MV-4-11 (cell line): ENCODE measurements around the gene MAP3K7.

Experiments
- DNase-seq: peaks from one replicate; lab custom pipeline; 2025; lab: John Stamatoyannopoulos, UW

Gene MAP3K7

DNA sequence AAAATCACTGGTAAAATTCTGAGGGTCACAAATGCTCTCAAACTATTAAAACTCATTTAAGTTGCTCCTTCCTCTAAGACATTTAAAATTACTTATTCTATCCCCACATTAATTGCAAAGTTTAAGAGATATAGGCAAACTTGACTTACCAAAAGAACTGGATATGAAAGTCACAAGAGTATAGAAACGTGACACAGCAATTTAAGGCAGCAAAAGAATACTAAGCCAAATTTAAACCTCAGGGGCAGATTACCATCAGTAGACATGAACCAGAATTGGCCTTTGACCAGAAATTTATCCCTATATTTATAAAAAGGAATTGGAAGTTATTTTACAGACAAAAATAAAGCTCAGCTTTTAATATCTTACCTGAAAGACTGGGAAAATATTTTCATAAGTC lies 56.0 kb downstream of the MAP3K7 start:
- no peak for DNase-seq

DNA sequence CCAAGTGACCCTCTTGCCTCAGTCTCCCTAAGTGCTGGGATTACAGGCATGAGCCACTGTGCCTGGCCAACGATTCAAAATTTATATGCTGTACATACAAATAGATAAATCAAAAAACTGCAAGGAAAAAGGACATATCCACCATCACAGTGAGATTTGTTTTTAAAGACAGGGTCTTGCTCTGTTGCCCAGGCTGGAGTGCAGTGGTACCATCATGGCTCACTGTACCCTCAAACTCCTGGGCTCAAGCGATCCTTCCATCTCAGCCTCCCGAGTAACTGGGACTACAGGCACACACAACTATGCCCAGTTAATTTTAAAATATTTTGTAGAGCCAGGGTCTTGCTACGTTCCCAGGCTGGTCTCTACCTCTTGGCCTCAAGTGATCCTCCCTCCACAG lies 61.5 kb downstream of the MAP3K7 start:
- DNase-seq, result no peak

DNA sequence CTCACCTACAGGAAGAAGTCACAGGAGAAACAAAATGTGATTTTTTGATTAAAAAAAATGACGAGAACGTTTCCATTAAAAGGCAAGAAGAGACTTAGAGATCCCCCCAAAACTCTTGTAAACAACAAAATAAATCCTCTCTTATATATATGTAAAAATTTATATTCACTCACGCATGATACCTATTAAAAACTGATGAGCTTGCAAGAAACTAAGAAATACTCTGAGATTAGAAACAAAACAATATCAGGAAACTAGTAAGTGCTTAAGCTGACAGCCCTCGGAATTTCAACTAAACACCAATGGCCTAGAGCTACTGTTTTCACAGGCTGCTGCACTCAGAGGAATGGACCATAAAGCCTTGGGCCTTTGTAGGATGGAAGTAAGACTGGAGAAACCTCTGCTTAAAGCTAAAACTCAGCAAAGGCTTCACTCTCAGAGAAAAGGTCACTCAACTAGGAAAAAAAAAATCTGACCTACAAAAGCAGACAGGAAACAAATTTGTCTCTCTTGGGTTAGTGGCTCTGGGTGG lies 63.0 kb downstream of the MAP3K7 start:
- DNase-seq, result no peak

DNA sequence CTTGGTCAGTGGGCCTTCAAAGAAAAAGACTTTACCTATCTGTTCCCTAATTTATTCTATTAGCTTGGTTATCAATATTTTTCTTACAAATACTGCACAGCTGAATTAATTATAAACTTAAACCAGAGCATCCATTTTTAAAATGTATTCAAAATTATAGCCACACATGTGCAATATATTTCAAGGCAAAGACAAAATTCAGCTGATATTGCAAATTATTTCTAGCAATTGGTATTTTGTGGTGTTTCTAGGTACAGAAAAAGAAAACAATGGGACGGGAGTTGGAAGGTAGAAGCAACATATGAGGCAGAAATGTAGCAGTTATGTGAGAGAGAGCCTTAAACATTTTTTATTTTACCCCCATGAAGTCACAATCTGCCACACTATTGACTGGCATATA lies 64.9 kb downstream of the MAP3K7 start:
- no peak for DNase-seq

DNA sequence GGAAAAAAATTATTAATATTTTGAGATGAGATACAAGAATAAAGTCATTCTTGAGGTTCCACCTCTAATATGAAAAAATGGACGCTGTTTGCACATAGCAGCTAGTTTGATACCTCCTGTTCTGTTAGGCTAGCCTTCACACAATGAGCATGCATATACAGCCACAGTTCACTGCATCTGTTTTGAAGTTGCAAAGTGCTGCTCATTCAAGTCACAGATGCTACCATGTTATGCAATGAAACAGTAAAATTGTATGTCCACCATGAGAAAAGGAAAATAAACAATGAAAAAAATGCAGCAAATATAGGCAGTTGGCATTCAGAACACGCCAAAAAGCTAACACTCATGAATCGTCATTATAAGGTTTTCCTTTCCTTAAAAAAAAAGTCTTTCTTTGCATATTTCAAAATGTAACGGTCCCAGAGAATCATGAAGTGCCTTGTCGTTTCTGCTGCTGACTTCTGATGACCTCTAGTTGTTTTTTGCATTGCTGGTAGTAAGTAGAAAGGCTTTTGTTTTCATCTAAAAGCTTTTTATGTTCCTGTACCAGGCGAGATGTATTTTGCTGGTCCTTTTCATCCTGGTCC lies 70.7 kb downstream of the MAP3K7 start:
- no peak for DNase-seq

DNA sequence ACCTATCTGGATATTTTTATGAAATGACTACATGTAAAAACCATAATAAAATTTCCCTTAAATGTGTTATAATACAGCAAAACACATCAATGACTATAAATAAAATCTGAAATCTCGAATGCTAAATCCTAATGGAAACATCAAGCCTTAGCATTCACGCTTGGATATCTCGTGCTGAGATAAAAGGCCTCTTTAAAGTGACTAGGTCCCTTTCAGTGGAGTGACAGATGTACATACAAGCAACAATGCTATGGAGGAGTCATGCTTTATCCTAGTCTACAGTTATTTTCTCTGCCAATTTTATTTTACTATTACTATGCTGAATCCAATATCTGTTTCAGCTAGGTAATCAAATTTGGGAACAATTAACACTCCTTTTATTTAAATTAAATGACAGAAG lies 72.4 kb downstream of the MAP3K7 start:
- no peak for DNase-seq

DNA sequence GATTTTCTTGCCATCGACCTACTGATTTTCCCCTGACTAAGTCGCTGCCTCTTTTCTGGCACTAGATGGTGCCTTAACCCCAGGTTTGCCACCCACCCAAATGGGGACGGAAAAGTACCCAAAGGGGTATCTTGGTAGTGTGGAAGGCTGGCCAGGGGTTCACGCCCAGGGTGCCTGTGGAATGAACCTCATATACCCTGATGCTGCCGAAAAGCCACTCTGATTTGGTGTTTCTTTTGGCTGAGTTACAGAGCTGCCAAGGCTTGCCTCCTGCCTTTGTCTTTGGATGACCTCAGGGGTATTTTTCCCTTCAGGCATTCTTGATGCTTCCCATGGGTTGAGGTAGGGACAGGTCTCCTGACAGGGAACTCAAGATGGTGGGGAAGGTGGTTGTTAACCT lies 78.1 kb downstream of the MAP3K7 start:
- DNase-seq, result no peak

DNA sequence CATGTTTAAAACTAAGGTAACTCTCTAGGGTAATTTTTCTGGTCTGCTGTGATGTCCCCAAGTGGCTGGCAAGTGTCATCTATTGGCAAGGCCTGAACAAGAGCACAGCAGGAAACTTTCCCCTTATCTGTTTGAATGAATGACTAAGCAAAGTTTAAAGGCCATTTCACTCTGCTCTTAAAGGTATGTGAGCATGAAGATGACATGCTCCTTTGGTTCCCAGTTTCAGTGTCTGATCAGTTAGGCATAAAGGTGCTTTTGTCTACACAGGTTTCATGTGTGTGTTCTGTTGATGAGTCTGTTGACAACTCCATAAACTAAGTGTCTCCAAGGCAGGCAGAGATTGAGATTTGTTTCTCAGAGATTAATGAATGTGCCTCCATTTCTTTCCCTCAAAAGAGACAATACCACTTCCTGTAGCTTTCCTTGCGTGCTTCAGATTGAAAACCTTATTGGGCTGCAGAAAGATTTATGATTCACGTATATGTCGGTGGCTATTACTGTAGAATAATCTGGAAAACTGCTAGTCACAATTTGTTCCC lies 83.9 kb downstream of the MAP3K7 start:
- DNase-seq, result no peak

DNA sequence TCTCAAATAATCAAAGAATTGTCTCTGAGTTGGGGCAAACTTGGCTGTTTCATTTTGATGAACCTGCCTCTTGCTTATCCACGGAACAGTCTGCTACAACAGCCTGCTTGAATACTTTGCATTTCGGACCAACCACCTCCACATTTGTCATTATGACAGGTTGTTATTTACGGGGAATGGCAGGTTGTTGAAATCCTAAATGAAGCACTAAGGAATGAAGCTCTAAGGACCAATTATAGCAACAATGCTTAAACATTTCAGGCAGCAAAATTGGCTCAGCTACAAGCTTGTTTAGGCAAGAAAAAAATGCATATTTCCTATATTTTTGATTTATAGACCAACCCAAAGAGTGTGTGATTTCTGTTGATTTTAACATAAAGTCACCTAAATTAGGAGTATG lies 84.5 kb downstream of the MAP3K7 start:
- DNase-seq, result no peak

DNA sequence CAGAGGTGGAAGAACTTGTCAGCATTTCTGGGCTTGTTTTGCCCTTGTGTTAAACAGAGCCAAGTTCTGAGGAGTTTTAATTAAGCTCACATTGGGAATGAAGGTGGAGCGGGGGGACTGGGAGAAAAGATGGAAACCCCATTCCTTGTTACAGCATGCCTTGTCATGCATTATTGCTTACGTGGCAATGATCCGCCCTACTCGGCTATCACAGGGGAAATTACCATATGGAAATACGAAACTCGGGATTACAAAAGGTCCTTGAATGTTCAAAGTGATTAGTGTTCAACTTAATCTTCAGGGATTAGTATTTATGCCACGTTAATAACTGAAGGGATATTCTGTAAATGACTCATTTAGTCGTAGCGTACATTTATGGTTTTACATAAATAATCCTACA lies 86.4 kb downstream of the MAP3K7 start:
- DNase-seq, result no peak

DNA sequence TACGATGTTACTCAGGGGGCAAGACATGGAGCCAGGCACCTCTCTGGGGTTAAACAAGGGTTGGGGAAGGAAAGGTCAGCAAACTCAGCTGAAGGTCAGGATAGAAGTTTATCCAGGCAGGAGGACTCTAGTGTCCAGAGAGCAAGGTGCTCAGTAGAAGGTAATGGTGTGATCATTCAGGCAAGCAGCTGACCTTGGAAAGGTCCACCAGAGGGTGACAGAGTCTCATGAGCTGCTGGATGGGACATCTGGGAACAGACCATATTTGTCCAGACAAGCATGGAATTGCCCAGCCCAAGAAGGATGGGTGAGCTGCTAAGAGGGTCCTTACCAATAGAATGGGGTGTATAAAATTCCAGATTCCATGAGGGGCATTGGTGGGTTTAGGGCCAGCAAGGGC lies 89.5 kb downstream of the MAP3K7 start:
- no peak for DNase-seq

DNA sequence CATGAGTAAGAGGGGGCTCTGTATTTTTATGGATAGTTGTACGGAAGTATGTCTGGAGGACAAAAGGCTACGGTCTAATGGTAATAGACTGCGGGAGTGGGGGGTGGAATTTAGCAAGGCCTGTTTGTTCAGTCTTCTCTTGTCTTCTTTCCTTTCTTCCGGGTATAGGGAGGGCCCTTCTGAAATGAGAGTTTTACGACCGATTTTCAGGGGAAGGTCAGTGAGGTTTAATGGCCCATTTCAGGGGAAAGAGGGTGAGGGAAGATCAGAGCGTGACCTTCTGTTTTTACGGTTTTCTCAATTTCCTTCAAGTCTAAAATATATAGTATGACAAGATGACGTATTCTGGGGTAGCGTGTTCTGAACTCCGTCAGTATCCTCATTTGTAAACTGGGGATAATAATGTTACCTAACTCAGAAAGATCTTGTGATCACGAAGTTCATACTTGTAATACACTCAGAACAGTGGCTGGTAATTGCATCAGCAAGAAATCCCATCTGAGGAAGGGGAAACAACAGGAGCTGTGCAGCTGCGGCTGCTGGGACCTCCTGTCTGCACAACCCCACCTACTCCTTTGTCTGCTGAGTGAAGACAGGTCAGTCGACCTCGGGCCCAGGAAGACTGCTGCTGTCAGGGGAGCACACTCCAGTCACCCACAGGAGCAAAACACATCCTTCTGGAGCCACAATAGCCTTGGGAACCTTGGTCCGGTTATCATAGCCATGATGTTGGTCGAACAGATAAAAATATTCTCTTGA lies 90.4 kb downstream of the MAP3K7 start:
- DNase-seq, result no peak

DNA sequence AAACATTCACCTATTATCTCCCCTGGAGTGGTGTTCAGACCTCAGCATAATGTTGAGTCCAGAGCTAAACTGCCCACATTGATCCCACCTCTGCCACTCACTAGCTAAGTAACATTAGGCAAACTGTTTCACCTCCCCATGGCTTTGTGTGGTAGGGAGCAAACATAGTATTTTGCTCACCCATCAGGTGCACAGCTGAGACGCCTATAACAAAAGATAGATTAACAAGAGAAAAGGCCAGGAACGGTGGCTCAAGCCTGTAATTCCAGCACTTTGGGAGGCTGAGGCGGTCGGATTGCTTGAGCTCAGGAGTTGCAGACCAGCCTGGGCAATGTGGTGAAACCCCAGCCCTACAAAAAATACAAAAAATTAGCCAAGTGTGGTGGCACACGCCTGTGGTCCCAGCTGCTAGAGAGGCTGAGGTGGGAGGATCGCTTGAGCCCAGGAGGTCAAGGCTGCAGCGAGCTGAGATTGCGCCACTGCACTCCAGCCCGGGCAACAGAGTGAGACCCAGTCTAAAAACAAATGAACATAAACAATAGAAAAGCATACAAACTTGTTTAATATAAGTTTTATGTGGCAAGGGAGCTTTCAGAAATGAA lies 91.6 kb downstream of the MAP3K7 start:
- DNase-seq, result no peak

DNA sequence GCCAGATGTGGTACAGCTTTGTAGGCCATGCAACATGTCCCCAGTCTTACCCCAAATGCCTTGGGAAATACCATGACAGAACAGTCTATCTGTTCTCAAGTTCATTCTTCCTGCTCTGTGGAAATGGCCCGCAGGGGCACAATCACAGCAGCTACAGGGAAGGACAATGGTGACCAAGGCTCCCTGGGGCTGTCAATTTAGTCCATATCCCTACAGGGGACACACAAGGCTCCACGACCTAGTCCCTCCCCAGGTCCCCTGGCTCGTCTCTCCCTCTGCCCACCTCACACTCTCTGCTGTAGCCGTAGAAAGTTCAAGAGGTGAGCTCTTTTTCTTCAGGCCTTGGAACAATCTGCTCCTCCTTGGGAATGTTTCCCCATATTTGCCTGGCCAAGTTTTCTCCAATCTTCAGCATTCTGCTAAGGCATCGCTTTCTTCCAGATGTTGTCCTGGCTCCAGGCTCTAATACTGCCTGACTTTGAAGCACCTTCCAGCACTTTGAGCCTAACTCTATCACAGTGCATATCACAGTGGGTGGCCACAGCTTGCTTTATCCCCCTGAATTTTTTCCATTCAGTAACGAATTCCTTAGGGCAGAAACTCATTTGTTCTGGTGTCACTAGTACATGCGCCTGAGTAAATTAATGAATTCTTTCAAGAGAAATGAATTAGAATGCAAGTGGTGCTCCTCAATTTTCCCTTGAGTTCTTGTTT lies 92.6 kb downstream of the MAP3K7 start:
- no peak for DNase-seq

DNA sequence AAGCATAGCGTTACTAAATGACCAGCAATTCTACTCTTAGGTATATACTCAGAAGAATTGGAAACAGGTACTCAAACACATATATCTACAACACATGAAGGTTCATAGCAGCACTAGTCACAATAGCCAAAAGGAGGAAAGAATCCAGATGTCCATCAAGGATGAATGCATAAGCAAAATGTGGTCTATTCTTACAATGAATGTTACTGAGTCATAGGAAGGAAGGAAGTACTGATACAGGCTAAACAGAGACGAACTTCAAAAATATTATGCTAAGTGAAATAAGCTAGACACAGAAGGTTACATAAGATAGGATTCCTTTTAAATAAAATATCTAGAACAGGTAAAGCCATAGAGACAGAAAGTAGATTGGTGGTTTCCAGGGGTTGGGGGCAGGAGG lies 93.5 kb downstream of the MAP3K7 start:
- peak; percentile 30 for DNase-seq

DNA sequence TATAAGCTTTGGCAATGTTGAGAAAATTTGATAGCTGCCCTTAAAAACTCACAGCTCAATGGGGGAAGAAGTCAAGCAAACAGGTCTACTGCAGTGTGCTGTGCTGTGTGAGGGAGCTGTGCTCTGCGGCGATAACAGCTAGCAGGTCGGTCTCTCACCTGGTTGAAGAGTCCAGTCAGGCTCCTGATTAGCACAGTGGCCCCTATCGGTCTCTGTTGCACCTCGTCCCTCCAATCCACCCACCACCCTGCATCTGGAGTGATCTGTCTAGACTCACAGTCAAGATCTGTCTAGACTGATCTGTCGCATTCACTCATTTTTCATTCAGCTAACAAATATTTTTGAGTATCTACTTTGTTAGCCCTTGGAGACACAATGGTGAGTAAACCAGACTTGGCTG lies 94.1 kb downstream of the MAP3K7 start:
- no peak for DNase-seq

DNA sequence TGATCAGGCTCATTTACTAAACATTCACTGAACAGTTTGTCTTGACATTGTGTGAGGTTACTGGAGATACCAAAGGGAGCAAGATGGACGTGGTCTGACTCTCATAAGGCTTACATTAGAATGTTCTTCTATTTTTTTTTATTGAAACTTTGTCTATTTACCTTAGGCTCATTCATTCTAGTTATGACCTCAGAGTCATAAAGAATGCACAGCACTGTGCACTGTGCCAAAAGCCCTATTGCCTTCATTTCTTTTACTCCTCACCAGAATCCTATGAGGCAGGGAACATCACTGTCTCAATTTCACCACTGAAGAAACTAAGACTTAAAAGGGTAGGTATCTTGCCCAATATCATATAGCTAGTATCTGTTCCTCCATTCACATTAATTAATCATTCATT lies 94.5 kb downstream of the MAP3K7 start:
- DNase-seq, result no peak

DNA sequence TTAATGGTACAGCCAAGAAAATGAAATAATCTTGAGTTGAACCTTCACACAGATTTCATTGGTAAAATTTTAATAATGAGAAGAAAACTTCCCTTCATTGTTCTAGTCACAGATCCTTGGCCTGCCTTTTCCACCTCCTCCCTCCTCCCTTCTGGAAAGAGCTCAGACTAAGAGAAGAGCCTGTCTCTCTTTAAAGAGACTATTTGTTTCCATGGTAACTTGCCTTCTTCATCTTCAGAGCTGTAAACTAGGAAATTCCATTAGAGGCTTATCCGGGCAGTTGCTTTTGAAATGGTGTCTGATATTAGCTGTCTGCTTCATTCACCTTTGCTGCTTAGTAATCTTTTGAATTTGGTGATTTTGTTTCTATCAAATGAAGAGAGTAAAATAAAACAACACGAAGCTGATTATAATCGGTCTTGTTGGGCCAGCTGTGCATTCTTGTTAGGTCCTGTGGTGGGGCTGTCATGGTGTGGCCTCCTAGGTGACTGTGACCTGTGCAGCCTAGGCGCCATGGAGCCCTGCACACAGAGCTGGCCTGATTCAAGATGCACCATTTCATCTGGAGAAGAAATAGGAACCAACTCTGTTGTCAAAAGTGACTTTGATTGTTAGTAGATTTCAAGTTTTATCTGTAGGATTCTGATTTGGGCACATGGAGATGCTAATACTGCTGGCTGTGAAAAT lies 96.7 kb downstream of the MAP3K7 start:
- DNase-seq, result no peak

DNA sequence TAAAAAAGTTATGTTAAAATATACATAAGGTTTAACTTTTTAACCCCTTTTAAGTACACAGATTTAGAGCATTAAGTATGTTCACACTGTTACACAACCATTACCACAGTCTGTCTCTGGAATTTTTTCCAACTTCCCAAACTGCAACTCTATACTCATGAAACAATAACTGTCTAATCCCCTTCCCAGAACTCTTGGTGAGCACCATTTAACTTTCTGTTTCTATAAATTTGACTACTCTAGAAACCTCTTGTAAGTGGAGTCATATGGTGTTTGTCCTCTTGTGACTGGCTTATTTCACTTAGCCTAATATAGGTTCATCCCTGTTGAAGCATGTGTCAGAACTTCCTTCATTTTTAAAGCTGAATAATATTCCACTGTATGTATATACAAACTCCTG lies 98.1 kb downstream of the MAP3K7 start:
- no peak for DNase-seq

DNA sequence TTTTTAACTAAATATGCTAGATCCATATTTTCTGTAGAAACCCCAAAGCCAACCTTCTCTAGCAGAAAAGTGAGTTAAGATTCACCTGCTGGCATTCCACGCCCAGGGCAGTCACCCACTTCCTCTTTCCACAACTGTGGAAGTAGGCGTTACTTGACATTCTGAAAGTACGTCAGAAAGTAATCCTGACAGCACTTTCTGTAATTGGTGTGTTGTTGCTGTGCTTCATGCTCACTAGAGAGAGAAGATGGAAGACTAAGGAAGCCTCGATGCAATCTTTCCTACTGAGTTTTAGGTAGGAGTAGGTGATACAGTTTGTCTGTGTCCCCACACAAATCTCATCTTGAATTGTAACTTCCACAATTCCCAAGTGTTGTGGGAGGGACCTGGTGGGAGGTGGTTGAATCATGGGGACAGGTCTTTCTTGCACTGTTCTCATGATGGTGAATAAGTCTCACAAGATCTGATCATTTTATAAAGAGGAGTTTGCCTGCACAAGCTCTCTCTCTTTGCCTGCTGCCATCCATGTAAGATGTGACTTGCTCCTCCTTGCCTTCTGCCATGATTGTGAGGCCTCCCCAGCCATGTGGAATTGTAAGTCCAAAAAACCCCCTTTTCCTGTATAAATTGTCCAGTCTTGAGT lies 101.1 kb downstream of the MAP3K7 start:
- DNase-seq, result peak; percentile 7

DNA sequence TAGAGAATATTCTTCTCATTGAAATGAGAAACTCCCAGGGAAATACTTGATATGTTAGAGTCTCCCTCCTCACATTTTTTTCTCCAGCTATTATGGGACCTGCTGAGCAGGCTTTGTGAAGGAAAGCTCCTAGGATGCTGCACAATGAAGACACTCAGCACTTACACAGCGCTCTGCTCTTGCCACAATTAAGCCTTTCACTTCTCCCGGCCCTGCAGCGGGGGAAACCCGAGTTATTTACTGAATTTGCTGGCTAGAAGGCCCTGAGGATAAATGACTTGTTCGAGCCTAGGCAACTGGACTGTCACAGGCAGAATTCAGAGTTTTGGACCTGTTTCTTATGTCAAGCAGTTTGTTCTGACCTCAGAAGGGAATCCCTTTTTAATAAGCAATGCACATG lies 102.0 kb downstream of the MAP3K7 start:
- no peak for DNase-seq
